CD4-positive, CD25-positive, alpha-beta regulatory T cell (primary cell): Measurements from ENCODE around the gene COL20A1. TPM values are rescaled to one million over a fixed set of nuclear protein-coding genes. Genes with fewer than 3 reads are reported as not detected.
"Not testable (repeated sequence)": the region's sequence is repeated elsewhere in the genome, so short reads cannot be mapped to it uniquely, and the experiment has no call there.

Experiments used
- ATAC-seq, 2 donors: fragments of 150-1000 bp; cut with Tn5 transposase; one replicate each; pipeline ENCODE4 v1.10.0; 2021; ENCODE audit warnings: low read depth in 2 of 2, moderate number of reproducible peaks in 2 of 2, moderate library complexity in 1 of 2
- DNase-seq, 3 donors: peaks; one replicate each; pipeline versions ENCODE4 v3.0.0 to v3.0.0-alpha.2; 2012 to 2022; ENCODE audit warnings: mixed read lengths in 1 of 3
- H3K27ac ChIP-seq: one replicate; pipeline ENCODE4 v1.7.0; 2013; ENCODE audit warnings: mild to moderate bottlenecking, low read length; ENCODE audit not compliant: insufficient read depth, poor library complexity, severe bottlenecking
- H3K27me3 ChIP-seq: one replicate; pipeline ENCODE4 v1.7.0; 2013; ENCODE audit warnings: low read length; ENCODE audit not compliant: control insufficient read depth, insufficient read depth
- H3K36me3 ChIP-seq: one replicate; pipeline ENCODE4 v1.7.0; 2013; ENCODE audit warnings: mild to moderate bottlenecking, low read length, moderate library complexity; ENCODE audit not compliant: control insufficient read depth, insufficient read depth
- H3K4me1 ChIP-seq: 2 replicates; pipeline ENCODE4 v1.7.0; 2013; ENCODE audit warnings: mild to moderate bottlenecking, low read length; ENCODE audit not compliant: insufficient read depth, control insufficient read depth, poor library complexity, severe bottlenecking
- H3K4me3 ChIP-seq: one replicate; pipeline ENCODE4 v1.7.0; 2013; ENCODE audit warnings: low read depth, mild to moderate bottlenecking, low read length, moderate library complexity
- H3K9me3 ChIP-seq, 2 experiments: 1 replicate in 1 of 2; 2 replicates in 1 of 2; pipeline ENCODE4 v1.7.0; 2013; ENCODE audit warnings: low read length in 2 of 2, mild to moderate bottlenecking in 1 of 2, moderate library complexity in 1 of 2; ENCODE audit not compliant: control insufficient read depth in 2 of 2
- H3K27ac Mint-ChIP-seq, 3 donors: one replicate each; pipeline ENCODE4 v1.8.0; 2020 to 2022; ENCODE audit warnings: mild to moderate bottlenecking in 3 of 3, mixed read lengths in 3 of 3, moderate library complexity in 2 of 3
- H3K27me3 Mint-ChIP-seq: one replicate; pipeline ENCODE4 v1.8.0; 2022; ENCODE audit warnings: mild to moderate bottlenecking, mixed read lengths
- H3K36me3 Mint-ChIP-seq: one replicate; pipeline ENCODE4 v1.8.0; 2020; ENCODE audit warnings: mixed read lengths
- H3K4me1 Mint-ChIP-seq, 4 donors: one replicate each; pipeline ENCODE4 v1.8.0; 2020 to 2022; ENCODE audit warnings: mixed read lengths in 4 of 4, mild to moderate bottlenecking in 1 of 4
- H3K4me3 Mint-ChIP-seq, 4 donors: one replicate each; pipeline ENCODE4 v1.8.0; 2020 to 2022; ENCODE audit warnings: mild to moderate bottlenecking in 4 of 4, mixed read lengths in 4 of 4, moderate library complexity in 3 of 4
- H3K9me3 Mint-ChIP-seq, 7 donors: one replicate each; pipeline ENCODE4 v1.8.0; 2020 to 2022; ENCODE audit warnings: mixed read lengths in 7 of 7, mild to moderate bottlenecking in 3 of 7, moderate library complexity in 2 of 7
- polyA plus RNA-seq, 4 donors: library from polyadenylated mRNA; unstranded; fragments of 300-500 nt; fragmentation: Illumina TruSeq; gene quantifications; one replicate each; pipeline ENCODE4 v1.2.3, GENCODE V29; 2021
- total RNA-seq: library from RNA; stranded (reverse); gene quantifications from one replicate; pipeline ENCODE4 v1.2.3, GENCODE V29; 2022

Gene COL20A1
- total and polyA plus RNA-seq, 5 donors from 2014 or later = 0.20 TPM; not detected in 4

GRCh38 chr20:63376283-63377250, 83.6 kb downstream of the COL20A1 start:
- Histone ChIP-seq H3K27me3 (no peaks in the 10 kb centered on the region), H3K9me3 (no peaks in the 10 kb centered on the region), H3K4me3 (no peak overlapping the region), H3K27ac (no peak overlapping the region), H3K4me1 (no peaks in the 10 kb centered on the region), H3K36me3 (no peaks in the 10 kb centered on the region)
- Mint-ChIP-seq H3K9me3 (peaks cover 0 to 5% (median 0%) of the 10 kb centered on the region in 7 donors), H3K36me3 (no peaks in the 10 kb centered on the region), H3K27me3 (peaks cover 5% of the 10 kb centered on the region), H3K27ac (no peak overlapping the region), H3K4me1 (no peaks in the 10 kb centered on the region), H3K4me3 (no peak overlapping the region)
- DNase-seq = no peak
- no peak for ATAC-seq

DNA sequence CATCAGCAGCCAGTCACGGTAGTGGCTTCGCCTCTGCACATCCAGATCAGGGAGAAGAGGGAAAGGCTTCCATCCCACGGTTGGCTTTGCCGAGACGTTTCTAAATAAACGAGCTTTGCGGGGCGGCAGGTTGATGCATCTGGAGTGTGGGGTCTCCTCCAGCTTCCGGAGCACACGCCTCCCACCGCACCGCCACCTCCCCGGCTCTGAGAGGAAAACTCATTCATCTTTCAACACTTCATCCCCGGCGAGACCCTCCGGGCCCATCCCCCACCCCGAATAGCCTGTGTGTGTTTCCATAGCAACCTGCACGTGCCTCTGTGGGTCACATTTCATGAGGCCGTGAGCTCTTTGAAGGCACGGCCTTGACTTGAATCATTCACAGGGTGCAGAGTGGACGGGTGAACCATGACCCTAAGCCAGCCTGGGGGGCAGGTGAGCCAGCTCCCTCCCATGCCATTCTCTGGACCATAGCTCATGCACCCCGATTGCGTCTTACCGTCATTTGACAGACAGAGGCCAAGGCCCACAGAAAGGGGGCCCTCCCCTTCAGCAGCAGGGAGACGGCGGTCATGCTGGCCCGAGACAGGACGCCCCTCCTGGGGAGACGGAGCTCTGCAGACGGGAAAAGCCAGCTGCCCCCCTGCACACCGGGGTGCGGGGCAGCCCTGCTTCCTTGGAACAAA, 84.4 kb downstream of the COL20A1 start:
- no peaks in the 10 kb centered on the region for H3K27me3 ChIP-seq
- H3K9me3 ChIP-seq = no peaks in the 10 kb centered on the region
- Mint-ChIP-seq H3K9me3 (peaks cover 0 to 5% (median 0%) of the 10 kb centered on the region in 7 donors), H3K27me3 (peaks cover 5% of the 10 kb centered on the region), H3K36me3 (no peaks in the 10 kb centered on the region), H3K27ac (peak overlapping the region in 1 of 3 donors; percentile 45), H3K4me1 (no peaks in the 10 kb centered on the region), H3K4me3 (no peak overlapping the region)
- DNase-seq (no peak), ATAC-seq (no peak)
- no peak overlapping the region for H3K4me3 ChIP-seq
- no peak overlapping the region for H3K27ac ChIP-seq
- H3K36me3 ChIP-seq = no peaks in the 10 kb centered on the region
- H3K4me1 ChIP-seq = no peaks in the 10 kb centered on the region

- Mint-ChIP-seq H3K4me3 (no peak overlapping the region), H3K27me3 (peaks cover 5% of the 10 kb centered on the region), H3K4me1 (no peaks in the 10 kb centered on the region), H3K36me3 (no peaks in the 10 kb centered on the region), H3K9me3 (peaks cover 0 to 5% (median 0%) of the 10 kb centered on the region in 7 donors), H3K27ac (no peak overlapping the region)
- H3K36me3 ChIP-seq = no peaks in the 10 kb centered on the region
- H3K27ac ChIP-seq = no peak overlapping the region
- no peak for ATAC-seq
- no peaks in the 10 kb centered on the region for H3K27me3 ChIP-seq
- no peak for DNase-seq
- H3K4me3 ChIP-seq = no peak overlapping the region
- no peaks in the 10 kb centered on the region for H3K9me3 ChIP-seq
- no peaks in the 10 kb centered on the region for H3K4me1 ChIP-seq
These were observed 85.0 kb downstream of the COL20A1 start for GRCh38 chr20:63377951-63378381.

DNA sequence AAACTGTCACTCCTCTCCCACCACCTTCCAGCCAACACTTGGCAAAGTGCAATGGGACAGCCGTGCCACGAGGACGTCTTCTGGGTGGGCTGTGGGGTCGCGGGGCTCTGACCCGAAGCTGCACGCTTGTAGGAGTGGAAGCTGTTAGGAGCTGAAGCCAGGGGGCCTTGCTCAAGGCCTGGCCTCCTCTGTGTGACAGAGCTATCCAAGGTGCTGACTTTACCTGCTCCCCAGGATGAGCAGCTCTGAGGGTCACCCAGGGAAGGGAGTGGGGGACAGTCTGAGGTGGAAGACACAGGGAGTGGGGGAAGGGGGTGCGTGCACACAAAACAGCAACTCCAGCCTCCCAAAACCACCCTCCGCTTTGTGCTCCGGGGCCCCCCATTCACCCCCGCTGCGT, 85.6 kb downstream of the COL20A1 start:
- peaks cover 5% of the 10 kb centered on the region for H3K27me3 Mint-ChIP-seq

DNA sequence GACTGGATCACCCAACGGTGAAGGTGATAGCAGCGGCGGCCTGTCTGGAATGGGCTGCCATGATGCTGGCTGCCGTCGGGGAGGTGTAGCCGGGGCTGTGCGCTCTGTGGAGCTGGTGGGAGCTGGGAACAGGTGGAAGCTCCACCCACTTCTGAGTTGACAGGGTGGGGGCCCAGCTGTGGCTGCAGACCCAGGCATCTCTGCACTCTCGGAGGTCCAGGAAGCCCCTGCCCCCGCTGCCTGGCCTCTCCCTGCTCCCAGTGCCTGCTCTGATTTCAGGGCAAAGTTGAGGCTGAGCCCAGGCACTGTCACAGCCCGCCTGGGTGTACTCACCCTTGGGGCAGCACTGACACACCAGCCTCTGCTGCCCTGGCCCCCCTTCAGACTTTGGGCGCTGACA, 86.3 kb downstream of the COL20A1 start:
- H3K4me1 Mint-ChIP-seq = no peaks in the 10 kb centered on the region
- ATAC-seq (no peak), DNase-seq (no peak)
- no peaks in the 10 kb centered on the region for H3K36me3 ChIP-seq
- H3K27ac Mint-ChIP-seq = no peak overlapping the region
- no peak overlapping the region for H3K4me3 Mint-ChIP-seq
- H3K36me3 Mint-ChIP-seq = no peaks in the 10 kb centered on the region
- H3K4me3 ChIP-seq = no peak overlapping the region
- H3K9me3 ChIP-seq = no peaks in the 10 kb centered on the region
- H3K9me3 Mint-ChIP-seq = peaks cover 0 to 5% (median 0%) of the 10 kb centered on the region in 7 donors
- H3K27me3 Mint-ChIP-seq = peaks cover 5% of the 10 kb centered on the region
- H3K27ac ChIP-seq = no peak overlapping the region
- no peaks in the 10 kb centered on the region for H3K4me1 ChIP-seq
- no peaks in the 10 kb centered on the region for H3K27me3 ChIP-seq

More for the DNA sequence above, 85.6 kb downstream of the COL20A1 start:
- H3K27ac ChIP-seq = no peak overlapping the region
- no peaks in the 10 kb centered on the region for H3K9me3 ChIP-seq
- ATAC-seq (no peak), DNase-seq (no peak)
- Mint-ChIP-seq H3K4me3 (no peak overlapping the region), H3K27ac (no peak overlapping the region), H3K9me3 (peaks cover 0 to 5% (median 0%) of the 10 kb centered on the region in 7 donors), H3K4me1 (no peaks in the 10 kb centered on the region), H3K36me3 (no peaks in the 10 kb centered on the region)
- H3K4me3 ChIP-seq = no peak overlapping the region
- H3K27me3 ChIP-seq = no peaks in the 10 kb centered on the region
- no peaks in the 10 kb centered on the region for H3K36me3 ChIP-seq
- H3K4me1 ChIP-seq = no peaks in the 10 kb centered on the region

DNA sequence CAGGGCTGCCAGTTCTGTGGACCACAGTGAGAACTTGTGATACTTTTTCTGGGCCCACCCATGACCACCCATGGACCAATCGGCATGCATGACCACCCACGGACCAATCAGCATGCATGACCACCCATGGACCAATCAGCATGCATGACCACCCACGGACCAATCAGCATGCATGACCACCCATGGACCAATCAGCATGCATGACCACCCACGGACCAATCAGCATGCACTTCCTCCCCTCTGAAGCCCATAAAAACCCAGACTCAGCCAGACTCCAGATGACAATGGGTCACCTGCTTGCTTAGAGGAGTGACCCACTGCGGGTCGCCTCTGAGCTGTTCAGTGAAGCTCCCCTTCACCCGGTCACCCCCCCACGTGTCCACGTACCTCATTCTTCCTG, 86.9 kb downstream of the COL20A1 start:
- H3K27ac ChIP-seq, H3K4me1 ChIP-seq, H3K4me3 ChIP-seq, H3K27me3 ChIP-seq, H3K27ac Mint-ChIP-seq, H3K36me3 Mint-ChIP-seq, H3K4me3 Mint-ChIP-seq, H3K9me3 ChIP-seq, ATAC-seq, H3K27me3 Mint-ChIP-seq, DNase-seq, H3K4me1 Mint-ChIP-seq, H3K36me3 ChIP-seq, H3K9me3 Mint-ChIP-seq: not testable (repeated sequence)

DNA sequence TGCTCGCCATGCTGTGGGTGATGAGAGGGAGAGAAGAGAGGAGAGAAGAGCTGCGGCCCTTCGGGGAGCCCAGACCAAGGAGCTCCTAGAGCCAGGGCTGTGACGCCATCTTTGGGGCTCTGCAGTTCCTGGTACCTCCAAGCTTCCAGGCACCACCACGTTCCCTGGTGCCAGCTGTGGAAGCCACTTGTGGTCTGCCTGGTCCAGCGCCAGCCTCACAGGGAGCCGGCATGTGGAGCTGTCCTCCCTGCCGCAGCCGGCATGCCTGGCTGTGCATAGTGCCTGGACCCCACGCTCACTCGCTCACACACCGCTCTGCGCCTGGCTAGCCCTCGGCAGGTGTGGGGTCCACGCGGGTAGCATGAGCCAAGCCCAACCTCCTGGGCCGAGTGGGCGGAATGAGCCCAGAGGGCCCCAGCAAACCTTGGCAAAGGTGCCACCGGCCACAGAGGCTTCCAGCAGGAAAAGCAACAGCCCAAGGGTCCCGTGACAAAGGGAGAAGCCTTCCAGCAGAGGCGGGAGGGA, 87.4 kb downstream of the COL20A1 start:
- no peak overlapping the region for H3K27ac ChIP-seq
- no peak overlapping the region for H3K4me3 ChIP-seq
- DNase-seq (no peak), ATAC-seq (no peak)
- H3K9me3 ChIP-seq = peaks cover 2% of the 10 kb centered on the region in 2 experiments
- peaks cover 0 to 8% (median 2%) of the 10 kb centered on the region in 7 donors for H3K9me3 Mint-ChIP-seq
- no peaks in the 10 kb centered on the region for H3K36me3 Mint-ChIP-seq
- peaks cover 9% of the 10 kb centered on the region for H3K27me3 Mint-ChIP-seq
- H3K36me3 ChIP-seq = no peaks in the 10 kb centered on the region
- no peaks in the 10 kb centered on the region for H3K4me1 Mint-ChIP-seq
- no peaks in the 10 kb centered on the region for H3K27me3 ChIP-seq
- no peak overlapping the region for H3K4me3 Mint-ChIP-seq
- no peaks in the 10 kb centered on the region for H3K4me1 ChIP-seq
- no peak overlapping the region for H3K27ac Mint-ChIP-seq
